GF-D8 (cell line): ENCODE measurements around the gene CAST.

Experiments
- DNase-seq: peaks from one replicate; lab custom pipeline; 2025; lab: John Stamatoyannopoulos, UW

The CAST gene

DNA sequence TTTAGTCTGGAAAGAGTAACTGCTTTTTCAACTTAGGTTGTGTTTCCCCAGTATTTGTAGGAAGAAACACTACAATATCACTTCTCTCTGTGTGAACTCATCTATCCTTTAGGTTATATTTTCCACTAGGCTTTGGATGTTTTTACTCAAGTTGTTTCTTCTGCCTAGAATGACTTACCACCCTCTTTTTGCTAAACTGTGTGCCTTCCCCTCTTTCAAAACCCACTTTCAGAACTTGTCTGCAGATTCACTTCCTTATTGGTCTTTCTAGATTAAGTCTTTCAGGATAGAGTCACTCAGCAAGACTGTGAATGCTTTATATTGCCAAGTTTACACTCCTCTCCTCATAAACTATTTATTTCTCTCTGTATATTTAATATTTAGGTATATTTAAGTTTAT is 14.2 kb upstream of the CAST start:
- DNase-seq, result no peak

DNA sequence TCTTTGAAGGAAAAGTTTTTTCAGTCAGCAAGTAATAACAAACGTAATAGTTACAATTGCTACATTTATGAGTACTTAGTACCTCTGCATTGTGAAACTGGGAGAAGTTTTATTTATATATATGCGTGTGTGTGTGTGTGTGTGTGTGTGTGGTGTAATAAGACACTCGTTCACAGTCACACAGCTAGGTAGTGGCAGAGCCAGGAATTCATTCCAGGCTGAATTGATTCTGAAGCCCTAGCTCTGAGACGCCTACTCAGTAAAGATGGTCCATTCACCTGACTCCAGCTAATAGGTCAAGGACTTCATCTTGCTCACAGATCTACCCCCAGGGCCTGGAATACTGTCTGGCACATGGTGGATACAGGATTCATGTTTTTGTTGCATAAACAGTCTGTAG is 13.6 kb upstream of the CAST start:
- DNase-seq, result no peak

DNA sequence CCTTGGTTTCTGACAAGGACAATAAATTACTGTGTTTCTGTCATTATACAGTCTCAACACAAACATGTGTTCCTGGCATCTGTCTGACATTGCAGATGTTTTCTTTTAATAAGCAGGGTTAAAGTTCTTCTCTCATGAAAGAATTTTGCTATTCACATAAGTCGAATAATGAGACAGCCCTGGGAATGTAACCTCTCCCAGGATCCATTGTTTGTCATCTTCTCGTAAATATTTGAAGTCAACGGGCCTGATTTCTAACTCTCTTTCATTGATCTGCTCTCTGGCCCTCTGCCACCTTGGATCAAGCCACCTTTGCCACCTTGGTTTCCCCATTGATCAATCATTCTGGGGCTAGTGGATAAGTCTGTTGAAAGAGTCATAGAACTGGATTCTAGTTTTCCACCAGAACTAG is 12.9 kb upstream of the CAST start:
- DNase-seq, result no peak

DNA sequence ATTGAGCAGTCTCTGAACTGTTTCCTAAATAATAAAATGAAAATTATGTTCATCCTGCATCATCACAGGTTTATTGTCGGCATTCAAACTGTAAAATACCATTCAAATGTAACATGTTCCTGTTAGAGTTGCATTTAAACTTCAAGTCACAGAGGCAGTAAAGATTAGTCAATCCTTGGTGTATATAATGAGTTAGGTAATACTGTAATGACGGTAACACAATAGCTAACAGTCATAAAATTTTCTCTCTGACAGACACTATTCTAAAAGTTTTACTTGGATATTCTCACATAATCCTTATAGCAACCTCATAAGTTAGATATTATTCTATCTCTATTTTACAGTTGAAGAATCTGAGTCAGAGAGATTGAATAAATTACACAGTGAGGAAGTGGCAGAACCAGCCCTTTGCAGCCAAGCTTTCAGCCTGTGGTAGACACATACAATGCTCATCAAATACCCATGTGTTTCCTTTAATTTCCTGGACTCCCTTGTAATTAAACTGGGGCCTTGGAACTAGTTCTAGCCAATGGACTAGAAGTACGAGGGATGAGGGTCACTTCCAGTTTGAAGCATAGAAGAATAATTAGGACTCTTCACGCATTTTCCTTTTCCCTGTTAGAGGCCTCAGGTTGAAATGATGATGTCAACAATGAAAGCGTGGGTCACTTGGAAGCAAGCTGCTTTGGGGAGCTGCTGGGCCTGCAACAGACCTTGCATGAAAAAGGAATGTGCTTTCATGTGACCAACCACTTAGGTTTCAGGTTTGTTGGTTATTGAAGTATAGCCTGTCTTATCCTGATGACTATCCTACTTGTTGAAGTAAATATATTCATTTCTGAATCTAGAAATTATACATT is 12.3 kb upstream of the CAST start:
- no peak for DNase-seq

DNA sequence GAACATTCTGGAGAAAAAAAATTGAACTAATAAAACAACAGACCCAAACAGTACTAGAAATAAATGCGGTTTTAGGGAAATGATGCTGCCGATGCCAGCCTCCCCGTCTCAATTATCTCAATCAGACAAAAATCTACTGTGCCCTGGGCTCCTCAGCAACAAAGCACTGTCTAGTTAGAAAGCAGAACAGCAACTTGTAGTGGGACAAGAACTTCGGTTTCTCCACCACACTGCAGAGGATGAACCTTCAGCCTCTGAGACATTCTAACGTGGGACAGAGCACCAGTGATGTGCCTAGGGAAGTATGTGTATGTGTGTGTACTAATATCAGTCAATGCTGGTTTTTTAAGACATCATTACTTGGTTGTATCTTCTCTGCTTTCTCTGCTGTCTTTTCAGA is 11.1 kb upstream of the CAST start:
- no peak for DNase-seq

DNA sequence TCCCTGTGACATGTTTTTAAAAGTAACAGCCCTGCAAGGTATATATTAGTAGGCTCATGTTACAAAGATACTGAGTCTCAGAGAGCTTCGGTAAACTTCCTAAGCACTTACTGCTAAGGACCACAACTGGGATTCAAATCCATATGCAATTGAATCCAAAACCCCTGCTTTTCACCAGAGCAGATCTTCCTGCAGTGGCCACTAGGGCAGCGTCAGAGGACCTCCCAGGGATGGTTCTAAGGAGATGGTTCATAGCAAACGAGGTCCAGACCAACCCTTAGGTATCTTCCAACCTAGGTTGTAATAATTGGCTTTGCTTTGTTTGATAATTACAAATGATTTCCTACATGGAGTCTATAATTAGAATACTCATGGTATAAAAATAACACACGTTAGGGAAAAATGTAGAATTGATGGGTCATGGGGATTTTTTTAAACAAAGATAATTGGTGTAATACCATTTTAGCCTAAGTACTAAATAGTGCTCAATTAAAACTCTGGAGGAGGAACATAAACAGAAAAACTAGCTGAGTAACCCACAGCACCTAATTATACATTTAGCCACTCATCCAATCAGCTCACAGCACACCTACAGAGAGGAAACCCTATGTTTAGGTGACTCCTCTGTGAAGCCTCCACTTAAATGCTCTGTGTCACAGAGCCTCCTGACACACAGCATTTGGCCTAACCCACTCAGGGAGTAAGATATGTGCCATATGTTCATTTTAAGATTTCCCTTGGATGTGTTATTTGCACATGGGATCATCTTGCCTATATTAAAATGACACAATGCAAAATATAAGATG is 10.0 kb upstream of the CAST start:
- DNase-seq, result no peak

DNA sequence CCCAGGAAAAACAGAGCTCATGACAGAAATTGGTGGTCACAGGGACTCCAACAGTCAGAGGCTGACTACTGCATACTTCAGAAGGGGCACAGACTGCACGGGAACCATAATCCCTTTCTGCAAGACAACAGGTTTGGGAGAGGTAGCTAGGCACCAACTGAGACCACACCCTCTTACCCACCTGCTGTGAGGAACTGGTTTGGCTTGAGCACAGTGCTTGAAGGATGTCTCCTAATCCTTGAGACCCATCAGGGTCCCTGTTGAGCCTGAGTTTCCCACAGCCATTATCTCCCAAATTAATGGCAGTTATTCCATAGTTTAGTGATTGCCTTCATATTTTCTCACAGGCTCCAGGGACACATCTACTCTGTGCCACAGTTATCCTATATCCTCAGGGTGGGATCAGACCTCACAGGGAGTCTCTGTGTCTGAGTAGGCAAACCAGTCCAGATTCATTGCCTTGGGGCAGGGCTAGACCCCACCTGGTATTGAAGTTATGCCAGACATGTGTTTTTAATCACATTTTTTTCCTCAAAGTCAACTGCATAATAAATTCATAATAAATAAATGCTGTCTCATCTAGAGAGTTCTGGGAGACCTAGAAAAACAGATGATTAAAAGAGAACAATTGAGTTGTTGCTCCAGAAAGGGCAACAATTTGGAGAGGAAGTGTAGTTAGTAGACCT is 9.3 kb upstream of the CAST start:
- no peak for DNase-seq

DNA sequence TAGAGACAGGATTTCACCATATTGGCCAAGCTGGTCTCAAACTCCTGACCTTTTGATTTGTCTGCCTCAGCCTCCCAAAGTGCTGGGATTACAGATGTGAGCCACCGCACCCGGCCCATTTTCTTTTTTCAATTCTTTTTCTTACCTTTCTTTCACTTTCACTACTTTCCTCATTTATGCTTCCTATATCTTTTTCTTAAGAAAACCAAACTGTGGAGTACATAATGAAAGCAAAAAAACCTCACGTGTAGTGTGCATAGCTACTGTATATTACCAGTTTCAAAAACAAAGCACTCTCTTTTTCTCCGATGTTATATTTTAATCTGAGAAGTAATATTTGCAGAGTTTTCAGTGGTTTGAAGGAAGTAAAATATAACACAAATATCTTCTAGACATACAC is 8.0 kb upstream of the CAST start:
- DNase-seq, result no peak

DNA sequence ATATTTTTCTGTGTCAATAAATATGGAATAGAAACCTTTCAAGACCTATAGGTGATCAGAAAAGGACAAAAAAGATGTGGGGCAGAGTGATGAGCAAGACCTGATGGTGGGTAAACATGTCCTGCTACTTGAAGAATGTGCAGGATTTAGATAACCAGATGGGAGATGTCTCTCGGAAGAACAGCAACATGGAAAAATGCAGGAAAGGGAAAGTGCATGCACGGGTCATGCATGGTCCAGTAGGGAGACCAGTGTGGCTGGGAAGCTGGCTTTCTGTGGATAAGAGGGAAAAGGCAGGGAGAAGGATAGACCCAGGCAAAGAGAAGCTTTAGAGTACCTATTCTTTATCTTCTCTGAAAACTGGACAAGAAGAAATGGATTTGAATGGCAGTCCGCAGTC is 7.1 kb upstream of the CAST start:
- DNase-seq, result no peak

DNA sequence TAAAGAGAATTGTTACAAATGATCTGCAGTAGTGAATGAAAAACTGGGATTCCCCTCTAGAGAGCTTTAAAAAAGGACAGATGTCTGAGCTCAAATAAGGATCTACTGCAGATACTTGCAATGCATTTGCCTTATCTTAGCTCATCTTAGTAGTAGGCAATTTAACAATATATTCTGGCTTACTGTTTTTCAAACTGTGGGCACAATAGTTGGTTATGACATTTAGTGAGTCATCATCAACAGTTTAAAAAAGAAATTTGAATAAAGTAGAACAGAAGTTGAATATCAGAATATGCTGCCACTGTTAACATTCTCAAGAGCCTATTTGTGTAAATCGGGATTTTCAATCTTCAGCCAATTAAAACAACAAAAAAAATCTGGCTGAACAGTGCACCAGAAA is 6.7 kb upstream of the CAST start:
- no peak for DNase-seq

DNA sequence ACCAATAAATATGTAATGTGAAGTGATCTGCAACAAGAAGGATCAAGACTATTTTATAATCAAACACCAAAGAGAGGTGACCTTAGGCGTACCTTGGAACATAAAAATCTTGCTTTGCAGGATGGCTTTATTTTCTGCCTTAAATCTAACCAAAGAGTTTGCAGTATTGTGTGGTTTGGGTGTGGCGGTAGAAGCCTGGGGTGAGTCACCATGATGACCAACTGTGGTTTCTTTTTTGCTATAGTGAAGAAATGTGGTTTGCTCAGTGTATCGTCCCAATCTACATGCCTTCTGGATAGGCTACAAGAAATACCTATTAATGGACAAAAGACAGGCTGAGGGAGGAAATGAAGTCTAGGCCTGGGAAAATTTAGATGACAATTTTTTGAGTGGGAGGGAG is 5.1 kb upstream of the CAST start:
- no peak for DNase-seq

DNA sequence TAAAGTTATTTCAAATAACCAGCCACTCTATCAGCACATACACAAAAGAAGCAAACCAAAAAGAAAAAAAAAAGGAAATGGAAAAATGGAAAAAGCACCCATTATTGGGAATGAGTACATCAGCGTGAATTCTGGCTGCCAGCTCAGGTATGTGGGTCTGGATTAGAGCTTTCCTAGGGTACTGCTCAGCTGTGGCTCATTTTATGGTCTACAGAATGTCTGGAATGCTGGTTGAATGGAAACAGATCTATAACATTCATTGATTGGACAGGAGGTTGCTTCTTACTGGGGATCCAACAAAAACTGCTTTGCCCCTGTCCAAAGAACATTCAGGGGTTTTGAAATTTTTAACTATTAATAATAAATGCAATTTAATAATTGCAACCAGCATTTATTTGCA is 3.9 kb upstream of the CAST start:
- DNase-seq, result no peak

DNA sequence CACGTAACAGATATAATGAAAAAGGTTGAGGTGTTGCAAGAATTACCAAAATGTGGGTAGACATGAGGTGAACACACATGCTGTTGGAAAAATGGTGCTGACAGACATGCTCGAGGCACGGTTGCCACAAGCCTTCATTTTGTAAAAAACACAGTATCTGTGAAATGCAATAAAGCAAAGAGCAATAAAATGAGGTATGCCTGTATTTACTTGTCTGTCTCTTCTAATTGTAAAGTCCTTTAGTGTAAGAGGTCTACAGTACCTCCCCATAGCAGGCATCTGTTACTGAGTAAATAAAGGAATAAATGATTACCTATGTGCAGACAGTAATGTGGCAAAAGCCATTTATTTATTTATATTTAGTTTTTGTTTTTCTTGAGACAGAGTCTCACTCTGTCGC is 3.0 kb upstream of the CAST start:
- no peak for DNase-seq

DNA sequence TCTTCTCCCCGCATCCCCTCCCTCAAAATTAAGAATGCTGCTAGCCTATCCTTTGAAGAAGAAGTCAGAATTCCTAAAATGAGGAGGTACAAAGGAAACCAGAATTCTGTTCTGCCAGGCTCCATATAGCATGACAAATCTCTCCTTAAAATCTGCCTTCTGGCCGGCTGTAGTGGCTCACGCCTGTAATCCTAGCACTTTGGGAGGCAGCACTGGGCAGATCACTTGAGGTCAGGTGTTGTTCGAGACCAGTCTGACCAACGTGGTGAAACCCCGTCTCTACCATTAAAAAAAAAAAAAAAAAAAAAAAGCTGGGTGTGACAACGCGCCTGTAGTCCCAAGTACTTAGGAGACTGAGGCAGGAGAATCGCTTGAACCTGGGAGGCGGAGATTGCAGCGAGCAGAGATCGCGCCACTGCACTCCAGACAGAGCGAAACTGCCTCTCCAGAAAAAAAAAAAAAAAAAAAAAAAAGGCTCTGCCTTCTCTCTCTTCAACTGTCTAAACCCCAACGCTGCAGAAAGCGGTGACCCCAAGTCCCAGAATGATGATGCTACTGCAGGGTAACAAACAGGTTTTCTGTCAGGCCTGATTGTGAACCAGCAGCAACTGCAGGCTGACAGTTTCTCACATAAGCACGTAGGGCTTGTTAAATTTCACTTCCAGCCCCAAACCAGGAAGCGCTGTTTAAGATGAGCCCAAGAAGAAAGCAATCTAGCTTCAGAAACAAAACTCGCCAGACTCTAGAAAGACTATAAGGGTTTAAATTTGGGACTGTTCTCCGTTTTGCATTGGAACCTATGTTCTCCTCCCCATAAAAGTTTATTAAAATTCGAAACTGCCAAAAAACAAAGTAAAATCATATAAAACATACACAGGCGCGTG is 963 bp upstream of the CAST start:
- no peak for DNase-seq

DNA sequence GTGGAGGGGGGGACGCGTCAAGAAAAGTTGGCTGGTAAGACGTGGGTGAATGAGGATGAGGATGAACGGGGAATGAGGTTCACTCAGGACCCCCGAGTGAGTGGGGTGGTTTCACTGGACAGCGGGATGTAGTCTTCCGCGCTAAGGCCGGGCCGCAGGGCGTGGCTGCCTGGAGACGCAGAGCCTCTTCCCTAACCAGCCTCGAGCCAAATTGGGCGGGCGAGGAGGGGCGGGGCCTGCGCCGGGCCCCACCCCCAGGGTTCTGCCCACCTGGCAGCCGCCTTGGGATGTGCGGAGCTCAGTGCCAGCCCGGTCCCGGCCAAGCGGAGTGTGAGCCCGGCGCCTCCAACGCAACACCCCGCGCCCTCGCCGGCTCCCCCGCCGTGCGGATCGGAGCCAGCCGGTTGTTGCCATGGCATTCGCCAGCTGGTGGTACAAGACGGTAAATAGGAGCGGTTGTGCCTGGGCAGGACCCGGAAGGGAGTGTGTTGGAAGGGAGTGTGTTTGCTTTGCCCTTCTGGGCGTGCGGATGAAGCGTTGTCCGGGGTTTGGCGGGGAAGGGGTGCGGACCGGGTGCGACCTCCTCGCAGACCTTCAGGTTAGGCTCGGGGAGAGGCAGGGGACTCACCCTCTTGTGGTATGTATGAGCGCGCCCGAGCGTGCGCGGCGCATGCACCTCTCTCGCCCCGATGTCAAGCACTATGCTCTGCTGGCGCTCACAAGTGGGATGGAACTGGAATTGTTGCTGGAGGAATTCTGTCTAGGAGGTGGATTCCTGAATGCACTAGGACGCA is 746 bp downstream of the CAST start:
- no peak for DNase-seq

DNA sequence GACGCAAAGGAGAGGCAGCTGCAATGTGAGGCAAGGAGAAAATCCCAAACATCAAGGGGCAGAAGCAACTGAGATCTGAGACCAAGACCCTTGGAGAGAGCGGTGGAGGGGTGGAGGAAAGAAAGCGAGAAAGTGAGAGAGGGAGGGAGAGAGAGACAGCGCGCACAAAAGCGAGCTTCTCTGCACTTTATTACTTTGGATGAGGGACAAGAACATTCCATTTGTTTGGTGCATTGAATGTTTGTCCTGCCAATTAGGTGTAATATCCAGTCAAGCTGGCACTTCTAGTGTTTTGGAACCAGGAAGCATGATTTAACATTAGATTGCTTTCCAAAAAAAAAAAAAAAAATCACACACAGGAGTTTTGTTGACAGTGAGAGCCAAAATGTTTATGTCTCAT is 1.4 kb downstream of the CAST start:
- no peak for DNase-seq

DNA sequence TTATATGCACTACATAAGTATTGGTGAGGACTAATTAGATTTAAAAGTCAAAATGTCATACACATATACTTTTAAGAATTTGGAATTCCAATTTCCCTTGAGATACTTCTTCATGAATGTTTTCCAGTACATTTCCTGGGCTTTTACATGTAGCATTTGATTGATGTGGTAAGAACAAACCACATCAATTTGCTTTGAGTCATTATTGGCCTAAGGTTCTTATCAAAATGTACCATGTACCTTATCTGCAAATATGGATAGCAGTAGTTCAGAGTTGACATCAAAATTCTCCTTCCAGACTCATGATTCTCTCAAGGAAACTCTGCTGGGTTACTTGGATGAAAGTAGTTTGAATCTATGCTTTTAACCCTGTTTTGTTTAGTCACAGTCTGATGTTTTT is 2.5 kb downstream of the CAST start:
- no peak for DNase-seq

DNA sequence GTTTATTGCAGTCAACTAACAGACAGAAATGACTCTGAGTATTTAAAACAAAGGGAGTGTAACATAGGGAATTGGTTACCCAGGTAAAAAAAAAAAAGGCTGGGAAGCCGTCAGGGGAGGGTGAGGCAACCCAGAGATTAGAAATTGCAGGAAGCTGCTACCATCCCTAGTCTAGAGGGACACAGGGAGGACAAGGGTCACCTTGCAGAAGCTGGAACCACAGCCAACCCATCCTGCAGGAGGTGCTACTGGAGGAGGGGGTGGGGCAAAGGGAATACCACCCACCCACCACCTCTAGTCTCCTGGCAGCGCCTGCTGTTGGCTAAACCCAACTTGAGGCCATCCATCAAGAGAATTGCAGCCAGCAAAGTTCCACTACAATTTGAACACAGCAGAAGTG is 6.5 kb downstream of the CAST start:
- DNase-seq, result no peak

DNA sequence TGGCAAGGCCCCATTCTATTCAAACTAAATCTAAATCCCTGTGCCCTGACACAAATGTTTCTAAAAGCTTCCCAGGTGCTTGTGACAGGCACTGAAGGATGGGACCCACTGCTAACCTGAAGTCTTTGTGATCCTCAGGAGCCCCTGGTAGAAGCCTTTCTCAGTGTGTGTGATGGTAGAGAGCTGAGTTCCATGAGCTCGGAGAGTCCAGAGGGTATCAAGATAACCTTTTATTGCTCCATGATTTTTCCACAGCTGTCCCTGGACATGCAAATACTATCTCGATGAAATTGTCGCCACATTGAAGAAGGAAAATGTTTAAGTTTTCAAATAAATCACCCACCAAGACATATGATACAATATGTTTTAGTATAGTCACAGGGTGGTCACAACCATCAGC is 7.7 kb downstream of the CAST start:
- no peak for DNase-seq

DNA sequence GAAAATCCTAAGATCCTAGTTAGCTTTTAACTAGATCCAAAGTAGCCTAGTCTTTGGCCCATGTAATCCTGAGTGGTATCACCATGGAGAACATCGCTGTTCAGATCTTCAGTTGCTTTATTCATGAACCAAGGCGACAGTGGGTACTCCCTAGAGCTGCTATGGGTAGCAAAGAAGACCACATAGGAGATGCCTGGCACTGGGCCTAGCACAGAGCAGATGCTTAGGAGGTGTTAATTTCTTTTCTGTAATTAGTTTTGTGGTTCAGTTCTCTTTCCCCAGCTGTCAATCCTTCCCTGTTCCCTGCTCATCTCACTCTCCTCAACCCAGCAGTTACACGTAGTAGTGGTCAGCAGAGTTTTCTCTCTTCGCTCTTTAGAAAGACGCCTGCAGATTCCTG is 9.3 kb downstream of the CAST start:
- no peak for DNase-seq

DNA sequence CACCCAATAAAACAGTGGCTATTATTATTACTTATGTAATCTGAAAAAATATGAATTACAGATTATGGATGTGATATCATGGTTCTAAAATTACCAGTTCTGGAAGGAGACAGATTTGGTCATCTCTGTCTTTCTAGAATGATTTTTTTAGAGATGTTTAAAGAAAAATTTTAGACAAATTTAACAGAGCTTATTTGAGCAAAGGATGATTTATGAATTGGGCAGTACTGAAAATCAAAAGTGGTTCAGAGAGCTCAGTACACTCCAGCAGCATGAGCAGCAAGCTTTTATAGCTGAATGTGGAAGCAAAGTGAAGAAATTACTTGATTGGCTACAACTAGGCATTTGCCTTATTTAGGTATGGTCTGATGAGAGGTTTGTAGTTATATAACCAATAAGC is 11.0 kb downstream of the CAST start:
- DNase-seq, result no peak
